ENCODE results near the gene GARIN5A.

DNA sequence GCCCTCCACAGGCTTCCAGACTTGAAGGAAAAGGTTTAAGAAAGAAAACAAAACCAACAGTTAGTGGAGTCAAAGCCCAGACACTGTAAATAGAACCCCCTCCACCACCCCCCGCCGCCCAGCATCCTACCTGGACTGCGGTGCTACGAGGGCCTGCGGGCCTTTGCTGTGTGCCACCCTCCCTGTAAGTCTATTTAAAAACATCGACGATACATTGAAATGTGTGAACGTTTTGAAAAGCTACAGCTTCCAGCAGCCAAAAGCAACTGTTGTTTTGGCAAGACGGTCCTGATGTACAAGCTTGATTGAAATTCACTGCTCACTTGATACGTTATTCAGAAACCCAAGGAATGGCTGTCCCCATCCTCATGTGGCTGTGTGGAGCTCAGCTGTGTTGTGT lies 6.3 kb upstream of the GARIN5A start:
- TF ChIP-seq POLR2A (IDR thresholded peaks at IDR 0.05) (no peak), CTCF (IDR thresholded peaks at IDR 0.05) (no peak)
